22Rv1 (cell line): ENCODE data around the gene UBE3D.

Experiments used
- H3K27ac ChIP-seq: fragments of 450-650 bp; 2 replicates; pipeline ENCODE4 v1.5.1; 2017
- CTCF ChIP-seq: fragments of 450-650 bp; IDR thresholded peaks from 2 replicates; pipeline ENCODE4 v1.5.1; 2017; ENCODE audit warnings: mild to moderate bottlenecking
- ZFX ChIP-seq: fragments of 450-650 bp; IDR thresholded peaks from 2 replicates; pipeline ENCODE4 v1.6.1; 2017; ENCODE audit warnings: antibody characterized with exemption, borderline replicate concordance

The UBE3D gene

GRCh38 chr6:83065511-83066192 is at the start of gene UBE3D:
TSS of gene UBE3D (minus strand) at chr6:83065841. CDS start at chr6:83065718, 123 bp downstream.
- TF ChIP-seq CTCF (peak; percentile 98), ZFX (no peak)
- H3K27ac ChIP-seq = peak within 1 kb of the TSS; percentile 18; the same call in 1 of the 2 replicates

- TF ChIP-seq CTCF (no peak), ZFX (no peak)
- H3K27ac ChIP-seq = no peak overlapping the region
Measured at GRCh38 chr6:83114164-83114563, 48.5 kb upstream of the UBE3D start.

GRCh38 chr6:83113258-83113657 is 47.6 kb upstream of the UBE3D start:
- H3K27ac ChIP-seq = no peak overlapping the region
- TF ChIP-seq CTCF = no peak
- TF ChIP-seq ZFX = no peak

- TF ChIP-seq CTCF (no peak), ZFX (no peak)
- H3K27ac ChIP-seq = no peak overlapping the region
Measured at GRCh38 chr6:83108378-83108777, 42.7 kb upstream of the UBE3D start.

- no peak overlapping the region for H3K27ac ChIP-seq
- TF ChIP-seq CTCF = no peak
- no peak for TF ChIP-seq ZFX
Measured at GRCh38 chr6:83098589-83098988, 32.9 kb upstream of the UBE3D start.

- TF ChIP-seq ZFX (no peak), CTCF (no peak)
- H3K27ac ChIP-seq = no peak overlapping the region
Measured at GRCh38 chr6:83097675-83098074, 32.0 kb upstream of the UBE3D start.

GRCh38 chr6:83097204-83097603 is 31.6 kb upstream of the UBE3D start:
- no peak overlapping the region for H3K27ac ChIP-seq
- no peak for TF ChIP-seq ZFX
- TF ChIP-seq CTCF = no peak
